Stomach (tissue), 9 donors: ENCODE results near the gene CLEC7A. TPM values are rescaled to one million over a fixed set of nuclear protein-coding genes. Genes with fewer than 3 reads are reported as not detected.

Experiments
- DNase-seq, 2 donors: peaks; one replicate each; pipeline versions ENCODE4 v3.0.0 to v3.0.0-alpha.2; 2013 to 2019
- H3K27ac ChIP-seq, 5 donors: fragments of 200-600 bp in 4 of 5; sonication (generic) in 4 of 5; one replicate each; pipeline ENCODE4 v1.5.1; 2013 to 2019; ENCODE audit warnings: mild to moderate bottlenecking in 1 of 5, moderate library complexity in 1 of 5
- H3K27me3 ChIP-seq, 3 donors: fragments of 200-600 bp; sonication (generic); one replicate each; pipeline ENCODE4 v1.5.1; 2017 to 2019; ENCODE audit warnings: mixed run types in 1 of 3
- H3K36me3 ChIP-seq, 4 donors: fragments of 200-600 bp; sonication (generic); 1 replicate in 3 of 4; 2 replicates in 1 of 4; pipeline ENCODE4 v1.5.1; 2016 to 2019
- H3K4me1 ChIP-seq, 4 donors: fragments of 200-600 bp; sonication (generic); one replicate each; pipeline ENCODE4 v1.5.1; 2016 to 2019
- H3K4me3 ChIP-seq, 4 donors: fragments of 200-600 bp; sonication (generic) in 3 of 4; one replicate each; pipeline ENCODE4 v1.5.1; 2016 to 2019; ENCODE audit warnings: mild to moderate bottlenecking in 1 of 4
- H3K9me3 ChIP-seq, 4 donors: fragments of 200-600 bp; sonication (generic); one replicate each; pipeline ENCODE4 v1.5.1; 2016 to 2019
- CTCF ChIP-seq, 7 experiments: fragments of 450-650 bp in 4 of 7; fragments of 200-600 bp in 3 of 7; sonication (generic) in 3 of 7; IDR thresholded peaks; one replicate each; pipeline ENCODE4 v1.5.1; 2016 to 2019; ENCODE audit warnings: antibody characterized with exemption in 7 of 7, control low read depth in 2 of 7, mild to moderate bottlenecking in 1 of 7
- EP300 ChIP-seq: sonication (generic); formaldehyde crosslinking; IDR thresholded peaks from one replicate; pipeline ENCODE4 v1.6.1; 2017; ENCODE audit warnings: antibody characterized with exemption
- POLR2A ChIP-seq, 4 donors: fragments of 450-650 bp; IDR thresholded peaks; one replicate each; pipeline ENCODE4 v1.6.1; 2016; ENCODE audit warnings: antibody characterized with exemption in 4 of 4, control low read depth in 2 of 4, mild to moderate bottlenecking in 1 of 4, moderate library complexity in 1 of 4
- POLR2AphosphoS5 ChIP-seq, 3 donors: sonication (generic); formaldehyde crosslinking; IDR thresholded peaks; one replicate each; pipeline ENCODE4 v1.6.1; 2016; ENCODE audit warnings: antibody characterized with exemption in 3 of 3
- WGBS, 5 donors: extraction: QIAGEN DNeasy Blood & Tissue Kit in 3 of 5; methylation state at CpG; one replicate each; pipeline versions ENCODE4 v1.1.5 to v1.1.7; 2013 to 2018; 5-methylcytosine and 5-hydroxymethylcytosine counted together
- intact Hi-C: fragments of 100-400 bp; cut with DNase I; formaldehyde crosslinking; loops from one replicate; pipeline ENCODE4 v1.15.1; 2023; ENCODE audit warnings: low total_unique reads
- polyA plus RNA-seq, 3 donors: library from polyadenylated mRNA; stranded (reverse); fragments of 200-250 nt; gene quantifications; one replicate each; pipeline ENCODE4 v1.2.3, GENCODE V29; 2013
- total RNA-seq, 5 donors: library from RNA; depleted of rRNA; stranded (reverse); fragments of >200 nt; gene quantifications; one replicate each; pipeline versions ENCODE4 v1.1.0 to v1.2.3, GENCODE V29; 2014 to 2016
- donor health status: healthy with polysubstance abuse.
- donor health status: Bipolar disorder and iron deficiency.
- donor health status: healthy.

CLEC7A gene
- total and polyA plus RNA-seq, 8 donors, result 0.87 to 20.1 (median 4.2) TPM; not detected in 1

DNA sequence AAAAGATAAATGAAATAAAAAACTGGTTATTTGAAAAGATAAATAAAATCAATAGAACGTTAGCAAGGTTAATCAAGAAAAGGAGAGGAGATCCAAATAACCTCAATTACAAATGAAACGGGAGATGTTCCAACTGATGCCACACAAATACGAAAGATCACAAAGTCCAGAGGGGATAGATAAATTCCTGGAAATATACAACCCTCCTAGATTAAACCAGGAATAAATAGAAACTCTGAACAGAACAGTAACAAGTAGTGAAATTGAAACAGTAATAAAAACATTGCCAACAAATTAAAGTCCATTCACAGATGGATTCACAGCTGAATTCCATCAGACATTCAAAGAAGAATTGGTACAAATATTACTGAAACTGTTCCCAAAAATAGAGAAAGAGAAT lies 43.6 kb downstream of the CLEC7A start:
- intact Hi-C loops, result no loop called here
- TF ChIP-seq EP300, result no peak
- TF ChIP-seq POLR2AphosphoS5 (IDR thresholded peaks at IDR 0.05), result no peak
- no peak for TF ChIP-seq CTCF (IDR thresholded peaks at IDR 0.05)
- TF ChIP-seq POLR2A (IDR thresholded peaks at IDR 0.05), result no peak
- Histone ChIP-seq H3K4me1 (peaks cover 0 to 3% (median 0%) of the 10 kb centered on the region in 4 donors), H3K9me3 (peaks cover 0 to 14% (median 3%) of the 10 kb centered on the region in 4 donors), H3K27me3 (no peaks in the 10 kb centered on the region), H3K27ac (no peak overlapping the region), H3K36me3 (no peaks in the 10 kb centered on the region), H3K4me3 (no peak overlapping the region)
- WGBS, 5 donors, result 69 to 73% (median 70%) methylated on average over 3 of the region's 3 CpGs
- no peak for DNase-seq

DNA sequence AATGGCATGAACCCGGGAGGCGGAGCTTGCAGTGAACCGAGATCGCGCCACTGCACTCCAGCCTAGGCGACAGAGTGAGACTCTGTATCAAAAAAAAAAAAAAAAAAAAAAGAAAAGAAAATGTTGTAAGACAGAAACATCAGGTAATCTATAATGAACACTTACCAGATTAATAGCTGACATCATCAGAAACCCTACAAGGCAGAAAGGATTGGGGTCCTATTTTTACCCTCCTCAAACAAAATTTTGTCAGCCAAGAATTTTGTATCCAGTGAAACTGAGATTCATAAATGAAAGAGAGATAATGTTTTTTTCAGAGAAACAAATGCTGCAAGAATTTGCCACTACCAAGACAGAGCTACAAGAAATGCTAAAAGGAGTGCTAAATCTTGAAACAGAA lies 45.3 kb downstream of the CLEC7A start:
- H3K9me3 ChIP-seq, result peaks cover 0 to 14% (median 3%) of the 10 kb centered on the region in 4 donors
- H3K4me1 ChIP-seq, result peaks cover 0 to 3% (median 0%) of the 10 kb centered on the region in 4 donors
- intact Hi-C loops, result no loop called here
- H3K27me3 ChIP-seq, result no peaks in the 10 kb centered on the region
- H3K27ac ChIP-seq, result no peak overlapping the region
- WGBS, 5 donors, result 79 to 100% (median 93%) methylated on average over 1 to 6 of the region's 6 CpGs
- H3K36me3 ChIP-seq, result no peaks in the 10 kb centered on the region
- DNase-seq, result no peak
- no peak overlapping the region for H3K4me3 ChIP-seq
- TF ChIP-seq CTCF (IDR thresholded peaks at IDR 0.05), result no peak
- no peak for TF ChIP-seq POLR2AphosphoS5 (IDR thresholded peaks at IDR 0.05)
- no peak for TF ChIP-seq EP300
- TF ChIP-seq POLR2A (IDR thresholded peaks at IDR 0.05), result no peak

DNA sequence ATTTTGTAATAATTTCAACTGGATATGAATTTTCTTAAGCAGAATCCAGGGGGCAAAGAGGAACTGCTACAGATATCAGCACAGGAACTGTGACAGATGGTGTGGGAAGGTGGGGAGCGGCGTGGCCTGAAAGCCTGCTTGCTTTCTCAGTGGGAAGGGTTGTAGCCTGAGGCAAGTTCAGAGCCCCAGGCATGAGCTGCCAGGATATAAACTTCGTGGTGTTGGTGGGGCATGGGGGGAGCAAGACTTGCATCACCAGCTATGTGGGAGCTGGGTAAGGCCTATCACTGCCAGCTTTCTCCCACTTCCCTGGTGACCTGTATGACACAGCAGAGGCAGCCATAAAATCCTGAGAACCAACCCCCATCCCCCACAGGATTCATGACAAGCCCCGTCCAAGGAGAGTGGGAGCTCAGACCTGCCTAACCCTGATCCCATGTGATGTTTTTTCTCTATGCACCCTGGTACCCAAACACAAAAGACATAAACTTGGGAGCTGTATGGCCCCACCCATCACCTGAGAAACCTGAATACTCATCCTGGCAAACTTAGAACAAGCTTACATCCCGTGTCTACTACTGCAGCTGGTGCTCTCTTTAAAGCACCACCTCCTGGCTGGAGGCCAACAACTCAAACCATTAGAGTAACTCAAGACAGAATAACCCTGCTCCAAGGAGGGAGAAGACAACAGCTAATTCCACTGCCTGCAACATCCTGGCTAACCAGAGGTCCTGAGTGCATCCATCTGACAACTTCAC lies 47.7 kb downstream of the CLEC7A start:
- intact Hi-C loops, result no loop called here
- WGBS, 5 donors, result 57 to 74% (median 73%) methylated on average over 5 of the region's 5 CpGs
- H3K27ac ChIP-seq, result no peak overlapping the region

GRCh38 chr12:10075451-10075850 lies 54.5 kb downstream of the CLEC7A start:
- Histone ChIP-seq H3K36me3 (no peaks in the 10 kb centered on the region), H3K4me1 (no peaks in the 10 kb centered on the region), H3K9me3 (no peaks in the 10 kb centered on the region), H3K27me3 (no peaks in the 10 kb centered on the region), H3K4me3 (no peak overlapping the region), H3K27ac (no peak overlapping the region)
- DNase-seq, result no peak
- intact Hi-C loops, result no loop called here
- TF ChIP-seq EP300 (no peak), POLR2AphosphoS5 (IDR thresholded peaks at IDR 0.05) (no peak), CTCF (IDR thresholded peaks at IDR 0.05) (no peak), POLR2A (IDR thresholded peaks at IDR 0.05) (no peak)

More for the DNA sequence above, 47.7 kb downstream of the CLEC7A start:
- Histone ChIP-seq H3K36me3 (no peaks in the 10 kb centered on the region), H3K4me1 (no peaks in the 10 kb centered on the region), H3K27me3 (no peaks in the 10 kb centered on the region), H3K9me3 (peaks cover 0 to 14% (median 3%) of the 10 kb centered on the region in 4 donors), H3K4me3 (no peak overlapping the region)
- no peak for TF ChIP-seq POLR2AphosphoS5 (IDR thresholded peaks at IDR 0.05)
- TF ChIP-seq CTCF (IDR thresholded peaks at IDR 0.05), result no peak
- no peak for TF ChIP-seq POLR2A (IDR thresholded peaks at IDR 0.05)
- TF ChIP-seq EP300, result no peak
- no peak for DNase-seq
